NCI-H2171 treated with DMSO at 0.1 percent for 48 hours (cell line): ENCODE data around the gene PICALM.
"Not testable (repeated sequence)": the region's sequence is repeated elsewhere in the genome, so short reads cannot be mapped to it uniquely, and the experiment has no call there.

ENCODE experiments used
- DNase-seq: peaks from one replicate; lab custom pipeline; 2025; lab: John Stamatoyannopoulos, UW

PICALM gene

GRCh38 chr11:86068951-86069407 is at the start of gene PICALM:
Gene PICALM, minus strand, starts transcription at chr11:86069084. Its CDS starts 304 bp downstream, at chr11:86068780.
- peak; percentile 100 for DNase-seq

GRCh38 chr11:86118253-86118652 is 49.4 kb upstream of the PICALM start:
- DNase-seq, result no peak

GRCh38 chr11:86117712-86118063 is 48.8 kb upstream of the PICALM start:
- no peak for DNase-seq

GRCh38 chr11:86117001-86117711 is 48.3 kb upstream of the PICALM start:
- no peak for DNase-seq

GRCh38 chr11:86116386-86116726 is 47.5 kb upstream of the PICALM start:
- no peak for DNase-seq

GRCh38 chr11:86115542-86116385 is 46.9 kb upstream of the PICALM start:
- no peak for DNase-seq

GRCh38 chr11:86108890-86109638 is 40.2 kb upstream of the PICALM start:
- DNase-seq, result peak; percentile 59

GRCh38 chr11:86108191-86108590 is 39.3 kb upstream of the PICALM start:
- no peak for DNase-seq

- DNase-seq, result no peak
Measured at GRCh38 chr11:86106916-86107315, 38.0 kb upstream of the PICALM start.

- DNase-seq, result not testable (repeated sequence)
Measured at GRCh38 chr11:86106031-86106430, 37.1 kb upstream of the PICALM start.

GRCh38 chr11:86105601-86106000 is 36.7 kb upstream of the PICALM start:
- DNase-seq, result not testable (repeated sequence)

- no peak for DNase-seq
Measured at GRCh38 chr11:86103808-86104207, 34.9 kb upstream of the PICALM start.

GRCh38 chr11:86101941-86102407 is 33.1 kb upstream of the PICALM start:
- no peak for DNase-seq

GRCh38 chr11:86101493-86101892 is 32.6 kb upstream of the PICALM start:
- no peak for DNase-seq

- DNase-seq, result peak; percentile 85
Measured at GRCh38 chr11:86099874-86100273, 31.0 kb upstream of the PICALM start.

- no peak for DNase-seq
Measured at GRCh38 chr11:86097980-86098379, 29.1 kb upstream of the PICALM start.

GRCh38 chr11:86091566-86091965 is 22.7 kb upstream of the PICALM start:
- no peak for DNase-seq

GRCh38 chr11:86091086-86091485 is 22.2 kb upstream of the PICALM start:
- no peak for DNase-seq

GRCh38 chr11:86089659-86090058 is 20.8 kb upstream of the PICALM start:
- DNase-seq, result no peak

- not testable (repeated sequence) for DNase-seq
Measured at GRCh38 chr11:86087688-86088087, 18.8 kb upstream of the PICALM start.

- DNase-seq, result no peak
Measured at GRCh38 chr11:86087256-86087655, 18.4 kb upstream of the PICALM start.

GRCh38 chr11:86081455-86081854 is 12.6 kb upstream of the PICALM start:
- DNase-seq, result no peak
